ENCODE measurements around the gene AP3S2. TPM values are rescaled to one million over a fixed set of nuclear protein-coding genes. Genes with fewer than 3 reads are reported as not detected.

Gene AP3S2
- total and polyA plus RNA-seq, 7 experiments from 2014 or later, result 24.3 to 32.8 (median 28.5) TPM

- H3K36me3 Mint-ChIP-seq, result no peaks in the 10 kb centered on the region
- no peaks in the 10 kb centered on the region for H3K27me3 ChIP-seq (ENCODE audit: control insufficient read depth in 2 of 2, insufficient read depth in 2 of 2, low read length in 2 of 2)
- DNase-seq (no peak), ATAC-seq (no peak)
- H3K4me3 Mint-ChIP-seq, result no peak overlapping the region
- peak overlapping the region in 1 of 9 donors; percentile 38 for H3K27ac Mint-ChIP-seq
- H3K4me1 ChIP-seq (ENCODE audit: control insufficient read depth in 2 of 2, insufficient read depth in 2 of 2, low read length in 2 of 2), result no peaks in the 10 kb centered on the region
- peaks cover 0 to 7% (median 6%) of the 10 kb centered on the region in 7 donors for H3K4me1 Mint-ChIP-seq
- H3K9me3 ChIP-seq (ENCODE audit: control insufficient read depth in 2 of 3, low read length in 3 of 3), result no peaks in the 10 kb centered on the region
- intact Hi-C loops (cut with micrococcal nuclease), result loop anchor here (10.0 kb wide), 2 partner anchors 365 to 565 kb away; partner anchors contain the start of genes POLG (in 2 of the 2) and NGRN (in 1 of the 2)
- POLR2A ChIA-PET, result no interaction called here
- H3K9me3 Mint-ChIP-seq, result no peaks in the 10 kb centered on the region
- CTCF ChIA-PET, result interaction anchor here (1.2 to 1.8 kb wide), 3 partner anchors 59 to 171 kb away, joined by 3 to 23 read pairs (median 8); no protein-coding TSS in a partner anchor
- no peaks in the 10 kb centered on the region for H3K36me3 ChIP-seq (ENCODE audit: control insufficient read depth in 2 of 3, insufficient read depth in 3 of 3, low read length in 3 of 3)
- no peak overlapping the region for H3K27ac ChIP-seq (ENCODE audit: low read depth, low read length)
- peaks cover 0 to 4% (median 0%) of the 10 kb centered on the region in 5 donors for H3K27me3 Mint-ChIP-seq
- no peak overlapping the region for H3K4me3 ChIP-seq (ENCODE audit: low read length)
Observed at GRCh38 chr15:89899295-89899945, 5.6 kb upstream of the AP3S2 start.

- no peaks in the 10 kb centered on the region for H3K27me3 ChIP-seq (ENCODE audit: control insufficient read depth in 2 of 2, insufficient read depth in 2 of 2, low read length in 2 of 2)
- CTCF ChIA-PET, result interaction anchor here (0.7 to 1.8 kb wide), 12 partner anchors 12 to 384 kb away, joined by 3 to 23 read pairs (median 4); no protein-coding TSS in a partner anchor
- DNase-seq, result peak in 7 of 9 donors; percentile 32 to 59 (median 46)
- Mint-ChIP-seq H3K9me3 (no peaks in the 10 kb centered on the region), H3K27me3 (peaks cover 0 to 4% (median 0%) of the 10 kb centered on the region in 5 donors), H3K27ac (peak overlapping the region in 1 of 9 donors; percentile 25), H3K4me3 (peak overlapping the region in 1 of 10 donors; percentile 6), H3K4me1 (peaks cover 0 to 14% (median 9%) of the 10 kb centered on the region in 7 donors), H3K36me3 (no peaks in the 10 kb centered on the region)
- ATAC-seq, result peak; percentile 63
- POLR2A ChIA-PET, result no interaction called here
- H3K4me1 ChIP-seq (ENCODE audit: control insufficient read depth in 2 of 2, insufficient read depth in 2 of 2, low read length in 2 of 2), result no peaks in the 10 kb centered on the region
- peaks cover 0 to 5% (median 0%) of the 10 kb centered on the region in 3 experiments for H3K36me3 ChIP-seq (ENCODE audit: control insufficient read depth in 2 of 3, insufficient read depth in 3 of 3, low read length in 3 of 3)
- no peaks in the 10 kb centered on the region for H3K9me3 ChIP-seq (ENCODE audit: control insufficient read depth in 2 of 3, low read length in 3 of 3)
- no peak overlapping the region for H3K4me3 ChIP-seq (ENCODE audit: low read length)
- no peak overlapping the region for H3K27ac ChIP-seq (ENCODE audit: low read depth, low read length)
- intact Hi-C loops (cut with micrococcal nuclease), result loop anchor here (1.0 to 10.0 kb wide), 5 partner anchors 173 to 564 kb away; partner anchors contain the start of genes POLG (in 2 of the 2) and NGRN (in 1 of the 2)
Observed at GRCh38 chr15:89898614-89899294, 5.0 kb upstream of the AP3S2 start.

GRCh38 chr15:89898146-89898545 lies 4.4 kb upstream of the AP3S2 start:
- DNase-seq, result no peak

GRCh38 chr15:89893027-89893426 lies 767 bp downstream of the AP3S2 start:
- DNase-seq, result no peak
- ChIA-PET CTCF (interaction anchor here (0.6 to 1.7 kb wide), 3 partner anchors 16 to 179 kb away, joined by 3 to 5 read pairs (median 4); no protein-coding TSS in a partner anchor), POLR2A (interaction anchor here (0.8 kb wide), 1 partner anchor 278 kb away, joined by 3 read pairs; no protein-coding TSS in a partner anchor)
- Mint-ChIP-seq H3K9me3 (no peaks in the 10 kb centered on the region), H3K27ac (peak overlapping the region in 7 of 9 donors; percentile 91 to 98 (median 95)), H3K4me1 (peaks cover 17 to 51% (median 36%) of the 10 kb centered on the region in 7 donors), H3K36me3 (peaks cover 5 to 14% (median 12%) of the 10 kb centered on the region in 5 donors), H3K4me3 (peak overlapping the region; percentile 89 to 99 (median 96)), H3K27me3 (no peaks in the 10 kb centered on the region)
- peak overlapping the region; percentile 81 for H3K27ac ChIP-seq (ENCODE audit: low read depth, low read length)
- H3K9me3 ChIP-seq (ENCODE audit: control insufficient read depth in 2 of 3, low read length in 3 of 3), result no peaks in the 10 kb centered on the region
- intact Hi-C loops (cut with micrococcal nuclease), result loop anchor here (1.0 to 10.0 kb wide), 5 partner anchors 141 to 558 kb away; partner anchors contain the start of genes CIB1 (in 2 of the 2), GDPGP1 (in 2 of the 2), POLG (in 2 of the 2) and MESP1 (in 1 of the 2)
- no peaks in the 10 kb centered on the region for H3K27me3 ChIP-seq (ENCODE audit: control insufficient read depth in 2 of 2, insufficient read depth in 2 of 2, low read length in 2 of 2)
- ATAC-seq, result no peak
- H3K36me3 ChIP-seq (ENCODE audit: control insufficient read depth in 2 of 3, insufficient read depth in 3 of 3, low read length in 3 of 3), result peaks cover 0 to 21% (median 4%) of the 10 kb centered on the region in 3 experiments
- H3K4me3 ChIP-seq (ENCODE audit: low read length), result peak overlapping the region; percentile 88
- peaks cover 6 to 14% of the 10 kb centered on the region in 2 donors for H3K4me1 ChIP-seq (ENCODE audit: control insufficient read depth in 2 of 2, insufficient read depth in 2 of 2, low read length in 2 of 2)

More at GRCh38 chr15:89898146-89898545, 4.4 kb upstream of the AP3S2 start:
- no peak overlapping the region for H3K27ac ChIP-seq (ENCODE audit: low read depth, low read length)
- Mint-ChIP-seq H3K36me3 (no peaks in the 10 kb centered on the region), H3K9me3 (no peaks in the 10 kb centered on the region), H3K4me1 (peaks cover 0 to 20% (median 13%) of the 10 kb centered on the region in 7 donors), H3K4me3 (no peak overlapping the region), H3K27ac (peak overlapping the region in 1 of 9 donors; percentile 25), H3K27me3 (peaks cover 0 to 4% (median 0%) of the 10 kb centered on the region in 5 donors)
- no peak overlapping the region for H3K4me3 ChIP-seq (ENCODE audit: low read length)
- peaks cover 0 to 9% (median 0%) of the 10 kb centered on the region in 3 experiments for H3K36me3 ChIP-seq (ENCODE audit: control insufficient read depth in 2 of 3, insufficient read depth in 3 of 3, low read length in 3 of 3)
- H3K9me3 ChIP-seq (ENCODE audit: control insufficient read depth in 2 of 3, low read length in 3 of 3), result no peaks in the 10 kb centered on the region
- H3K4me1 ChIP-seq (ENCODE audit: control insufficient read depth in 2 of 2, insufficient read depth in 2 of 2, low read length in 2 of 2), result peaks cover 2 to 3% of the 10 kb centered on the region in 2 donors
- ATAC-seq, result no peak
- H3K27me3 ChIP-seq (ENCODE audit: control insufficient read depth in 2 of 2, insufficient read depth in 2 of 2, low read length in 2 of 2), result no peaks in the 10 kb centered on the region
- ChIA-PET POLR2A (no interaction called here), CTCF (interaction anchor here (0.7 to 1.8 kb wide), 12 partner anchors 12 to 385 kb away, joined by 3 to 23 read pairs (median 4); no protein-coding TSS in a partner anchor)
- intact Hi-C loops (cut with micrococcal nuclease), result loop anchor here (1.0 to 10.0 kb wide), 5 partner anchors 173 to 563 kb away; partner anchors contain the start of genes POLG (in 2 of the 2) and NGRN (in 1 of the 2)

GRCh38 chr15:89888214-89888804 lies 5.5 kb downstream of the AP3S2 start:
- H3K36me3 Mint-ChIP-seq, result peaks cover 5 to 24% (median 17%) of the 10 kb centered on the region in 5 donors
- H3K36me3 ChIP-seq (ENCODE audit: control insufficient read depth in 2 of 3, insufficient read depth in 3 of 3, low read length in 3 of 3), result peaks cover 0 to 27% (median 6%) of the 10 kb centered on the region in 3 experiments
- intact Hi-C loops (cut with micrococcal nuclease), result no loop called here
- no peaks in the 10 kb centered on the region for H3K27me3 ChIP-seq (ENCODE audit: control insufficient read depth in 2 of 2, insufficient read depth in 2 of 2, low read length in 2 of 2)
- no peak overlapping the region for H3K4me3 ChIP-seq (ENCODE audit: low read length)
- H3K4me3 Mint-ChIP-seq, result no peak overlapping the region
- no peak overlapping the region for H3K27ac Mint-ChIP-seq
- no peaks in the 10 kb centered on the region for H3K9me3 Mint-ChIP-seq
- H3K27me3 Mint-ChIP-seq, result no peaks in the 10 kb centered on the region
- DNase-seq (no peak), ATAC-seq (no peak)
- H3K9me3 ChIP-seq (ENCODE audit: control insufficient read depth in 2 of 3, low read length in 3 of 3), result no peaks in the 10 kb centered on the region
- ChIA-PET CTCF (interaction anchor here (0.6 to 1.7 kb wide), 5 partner anchors 13 to 325 kb away, joined by 3 to 5 read pairs (median 4); no protein-coding TSS in a partner anchor), POLR2A (interaction anchor here (0.6 to 1.1 kb wide), 2 partner anchors 12 to 215 kb away, joined by 3 read pairs; no protein-coding TSS in a partner anchor)
- peaks cover 4 to 14% of the 10 kb centered on the region in 2 donors for H3K4me1 ChIP-seq (ENCODE audit: control insufficient read depth in 2 of 2, insufficient read depth in 2 of 2, low read length in 2 of 2)
- no peak overlapping the region for H3K27ac ChIP-seq (ENCODE audit: low read depth, low read length)
- H3K4me1 Mint-ChIP-seq, result peaks cover 15 to 34% (median 24%) of the 10 kb centered on the region in 7 donors

- no peaks in the 10 kb centered on the region for H3K9me3 ChIP-seq (ENCODE audit: control insufficient read depth in 2 of 3, low read length in 3 of 3)
- no peak overlapping the region for H3K27ac ChIP-seq (ENCODE audit: low read depth, low read length)
- Mint-ChIP-seq H3K36me3 (peaks cover 5 to 35% (median 16%) of the 10 kb centered on the region in 5 donors), H3K27me3 (no peaks in the 10 kb centered on the region), H3K9me3 (no peaks in the 10 kb centered on the region), H3K27ac (no peak overlapping the region), H3K4me1 (peaks cover 1 to 17% (median 5%) of the 10 kb centered on the region in 7 donors), H3K4me3 (no peak overlapping the region)
- intact Hi-C loops (cut with micrococcal nuclease), result no loop called here
- H3K27me3 ChIP-seq (ENCODE audit: control insufficient read depth in 2 of 2, insufficient read depth in 2 of 2, low read length in 2 of 2), result no peaks in the 10 kb centered on the region
- H3K4me3 ChIP-seq (ENCODE audit: low read length), result no peak overlapping the region
- POLR2A ChIA-PET, result no interaction called here
- ATAC-seq, result no peak
- H3K4me1 ChIP-seq (ENCODE audit: control insufficient read depth in 2 of 2, insufficient read depth in 2 of 2, low read length in 2 of 2), result no peaks in the 10 kb centered on the region
- no peak for DNase-seq
- peaks cover 0 to 32% (median 6%) of the 10 kb centered on the region in 3 experiments for H3K36me3 ChIP-seq (ENCODE audit: control insufficient read depth in 2 of 3, insufficient read depth in 3 of 3, low read length in 3 of 3)
- CTCF ChIA-PET, result no interaction called here
Observed at GRCh38 chr15:89885611-89886010, 8.2 kb downstream of the AP3S2 start.
